Measurements from ENCODE around the gene ENTPD5. TPM values are rescaled to one million over a fixed set of nuclear protein-coding genes. Genes with fewer than 3 reads are reported as not detected.

Gene ENTPD5
- polyA plus RNA-seq, 1 of the 3 experiments (the other 2 are of a cell fraction), result 5.5 TPM

- Histone ChIP-seq H3F3A (replicated peaks; ENCODE audit: insufficient read depth) (peaks cover 17% of the 10 kb centered on the region), H2AFZ (ENCODE audit: low read depth) (no peak overlapping the region), H3K9me2 (no peaks in the 10 kb centered on the region), H3K27ac (ENCODE audit: low read depth in 2 of 2, low read length in 1 of 2) (no peak overlapping the region), H3K4me2 (no peak overlapping the region), H4K20me1 (ENCODE audit: insufficient read depth) (no peaks in the 10 kb centered on the region), H3K36me3 (replicated peaks in 1 of 2; ENCODE audit: control insufficient read depth in 1 of 2, insufficient read depth in 2 of 2, low read length in 1 of 2) (peaks cover 0 to 6% of the 10 kb centered on the region in 2 experiments), H3K27me3 (ENCODE audit: insufficient read depth) (no peaks in the 10 kb centered on the region), H3K9ac (no peak overlapping the region), H3K4me3 (ENCODE audit: low read depth in 2 of 2, low read length in 1 of 2) (no peak overlapping the region), H3K4me1 (ENCODE audit: control insufficient read depth in 1 of 2, insufficient read depth in 2 of 2, low read depth in 1 of 2, low read length in 1 of 2) (no peaks in the 10 kb centered on the region), H3K79me2 (ENCODE audit: insufficient read depth) (no peaks in the 10 kb centered on the region), H3K9me3 (no peaks in the 10 kb centered on the region)
- POLR2A ChIA-PET, result no interaction called here
- 78% methylated on average over 3 of the region's 3 CpGs for WGBS (ENCODE audit: low lambda C conversion rate)
- no peak for TF ChIP-seq CTCF (IDR thresholded peaks at IDR 0.05)
- no peak for TF ChIP-seq NRF1 (IDR thresholded peaks at IDR 0.05; ENCODE audit: low read depth, low read length)
- TF ChIP-seq GABPA (IDR thresholded peaks at IDR 0.05; ENCODE audit: low read depth), result no peak
- no peak for TF ChIP-seq RAD21 (IDR thresholded peaks at IDR 0.05; ENCODE audit: low read length)
- TF ChIP-seq SMC3 (IDR thresholded peaks at IDR 0.05; ENCODE audit: low read depth, low read length), result no peak
- no peak for TF ChIP-seq EP300 (IDR thresholded peaks at IDR 0.05; ENCODE audit: borderline replicate concordance in 1 of 2, low read depth in 1 of 2, low read length in 1 of 2)
- no peak for TF ChIP-seq ELF1 (IDR thresholded peaks at IDR 0.05)
- no peak for TF ChIP-seq RXRA (IDR thresholded peaks at IDR 0.05; ENCODE audit: borderline replicate concordance, low read depth)
- TF ChIP-seq TAF1 (IDR thresholded peaks at IDR 0.05; ENCODE audit: borderline replicate concordance, low read depth, low read length), result no peak
- TF ChIP-seq IRF3 (IDR thresholded peaks at IDR 0.05; ENCODE audit: low read depth, low read length), result no peak
- DNase-seq, result no peak
- CTCF ChIA-PET, result interaction anchor here (0.8 kb wide), 1 partner anchor 83 kb away, joined by 3 read pairs; no protein-coding TSS in a partner anchor
Observed at GRCh38 chr14:74034572-74034971, 15.5 kb upstream of the ENTPD5 start.

DNA sequence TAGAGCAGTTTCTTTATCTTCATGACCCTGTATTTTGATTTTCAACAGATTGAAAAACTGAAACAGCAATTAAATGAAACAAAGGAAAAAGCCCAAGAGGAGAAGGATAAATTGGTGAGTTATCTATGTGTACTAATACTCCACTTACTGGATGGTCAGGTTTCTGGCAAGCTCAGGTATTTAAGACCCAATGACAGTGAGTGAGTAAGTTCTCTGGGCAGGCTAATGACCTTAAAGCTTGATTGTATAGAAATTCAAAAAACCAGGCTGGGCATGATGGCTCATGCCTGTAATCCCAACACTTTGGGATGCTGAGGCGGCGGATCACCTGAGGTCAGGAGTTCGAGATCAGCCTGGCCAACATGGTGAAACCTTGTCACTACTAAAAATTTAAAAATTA, 10.0 kb upstream of the ENTPD5 start:
- H3K4me2 ChIP-seq, result no peak overlapping the region
- no peak overlapping the region for H3K27ac ChIP-seq (ENCODE audit: low read depth in 2 of 2, low read length in 1 of 2)
- no peaks in the 10 kb centered on the region for H3K4me1 ChIP-seq (ENCODE audit: control insufficient read depth in 1 of 2, insufficient read depth in 2 of 2, low read depth in 1 of 2, low read length in 1 of 2)
- no peak overlapping the region for H2AFZ ChIP-seq (ENCODE audit: low read depth)
- 96% methylated on average over 3 of the region's 3 CpGs for WGBS (ENCODE audit: low lambda C conversion rate)
- no peaks in the 10 kb centered on the region for H3K9me3 ChIP-seq
- no peak for DNase-seq
- CTCF ChIA-PET, result no interaction called here
- H3K9ac ChIP-seq, result no peak overlapping the region
- peaks cover 0 to 2% of the 10 kb centered on the region in 2 experiments for H3K36me3 ChIP-seq (replicated peaks in 1 of 2; ENCODE audit: control insufficient read depth in 1 of 2, insufficient read depth in 2 of 2, low read length in 1 of 2)
- H3F3A ChIP-seq (replicated peaks; ENCODE audit: insufficient read depth), result peaks cover 7% of the 10 kb centered on the region
- POLR2A ChIA-PET, result no interaction called here
- H4K20me1 ChIP-seq (ENCODE audit: insufficient read depth), result no peaks in the 10 kb centered on the region
- H3K9me2 ChIP-seq, result no peaks in the 10 kb centered on the region
- H3K79me2 ChIP-seq (ENCODE audit: insufficient read depth), result no peaks in the 10 kb centered on the region
- H3K4me3 ChIP-seq (ENCODE audit: low read depth in 2 of 2, low read length in 1 of 2), result no peak overlapping the region
- no peaks in the 10 kb centered on the region for H3K27me3 ChIP-seq (ENCODE audit: insufficient read depth)
- no peak for TF ChIP-seq EP300 (IDR thresholded peaks at IDR 0.05; ENCODE audit: borderline replicate concordance in 1 of 2, low read depth in 1 of 2, low read length in 1 of 2)
- no peak for TF ChIP-seq FOXJ3 (CRISPR knock-in tag; IDR thresholded peaks at IDR 0.05)
- TF ChIP-seq RAD21 (IDR thresholded peaks at IDR 0.05; ENCODE audit: low read length), result no peak
- no peak for TF ChIP-seq NFIC (IDR thresholded peaks at IDR 0.05; ENCODE audit: borderline replicate concordance)
- no peak for TF ChIP-seq RFX5 (IDR thresholded peaks at IDR 0.05; ENCODE audit: low read length)
- TF ChIP-seq RXRA (IDR thresholded peaks at IDR 0.05; ENCODE audit: borderline replicate concordance, low read depth), result no peak
- no peak for TF ChIP-seq REST (IDR thresholded peaks at IDR 0.05; ENCODE audit: low read depth, low read length)
- no peak for TF ChIP-seq SIN3A (IDR thresholded peaks at IDR 0.05; ENCODE audit: borderline replicate concordance, low read depth, low read length)
- no peak for TF ChIP-seq ZBTB33 (IDR thresholded peaks at IDR 0.05; ENCODE audit: borderline replicate concordance, low read depth)
- no peak for TF ChIP-seq MXI1 (IDR thresholded peaks at IDR 0.05; ENCODE audit: low read depth, low read length)
- no peak for TF ChIP-seq USF2 (IDR thresholded peaks at IDR 0.05; ENCODE audit: borderline replicate concordance, low read depth, low read length)
